NCI-H1105 treated with DMSO at 0.1 percent for 48 hours (cell line): ENCODE results near the gene HERPUD2.
"Not testable (repeated sequence)": the region's sequence is repeated elsewhere in the genome, so short reads cannot be mapped to it uniquely, and the experiment has no call there.

Experiments used
- DNase-seq: peaks from one replicate; lab custom pipeline; 2025; lab: John Stamatoyannopoulos, UW

HERPUD2 gene

GRCh38 chr7:35714407-35714806 is 19.5 kb upstream of the HERPUD2 start:
- no peak for DNase-seq

GRCh38 chr7:35712563-35713226 is 17.8 kb upstream of the HERPUD2 start:
- no peak for DNase-seq

GRCh38 chr7:35707422-35707821 is 12.5 kb upstream of the HERPUD2 start:
- no peak for DNase-seq

- no peak for DNase-seq
Observed at GRCh38 chr7:35705932-35706461, 11.1 kb upstream of the HERPUD2 start.

- DNase-seq: no peak
Observed at GRCh38 chr7:35704261-35704660, 9.3 kb upstream of the HERPUD2 start.

GRCh38 chr7:35702541-35702940 is 7.6 kb upstream of the HERPUD2 start:
- DNase-seq: no peak

GRCh38 chr7:35701287-35701900 is 6.5 kb upstream of the HERPUD2 start:
- DNase-seq: no peak

- no peak for DNase-seq
Observed at GRCh38 chr7:35700865-35701264, 5.9 kb upstream of the HERPUD2 start.

- DNase-seq: no peak
Observed at GRCh38 chr7:35700333-35700732, 5.4 kb upstream of the HERPUD2 start.

- DNase-seq: no peak
Observed at GRCh38 chr7:35699796-35700305, 4.9 kb upstream of the HERPUD2 start.

- DNase-seq: not testable (repeated sequence)
Observed at GRCh38 chr7:35698382-35698781, 3.4 kb upstream of the HERPUD2 start.

- no peak for DNase-seq
Observed at GRCh38 chr7:35697414-35698175, 2.7 kb upstream of the HERPUD2 start.

- no peak for DNase-seq
Observed at GRCh38 chr7:35695987-35696386, 1.1 kb upstream of the HERPUD2 start.

GRCh38 chr7:35695473-35695850 is 527 bp upstream of the HERPUD2 start:
- no peak for DNase-seq

- DNase-seq: no peak
Observed at GRCh38 chr7:35694161-35694783, 663 bp downstream of the HERPUD2 start.

- DNase-seq: no peak
Observed at GRCh38 chr7:35691827-35692307, 3.1 kb downstream of the HERPUD2 start.

- DNase-seq: no peak
Observed at GRCh38 chr7:35691366-35691765, 3.6 kb downstream of the HERPUD2 start.

- DNase-seq: not testable (repeated sequence)
Observed at GRCh38 chr7:35690614-35691013, 4.3 kb downstream of the HERPUD2 start.

GRCh38 chr7:35685781-35686180 is 9.2 kb downstream of the HERPUD2 start:
- no peak for DNase-seq

- no peak for DNase-seq
Observed at GRCh38 chr7:35681231-35682029, 13.5 kb downstream of the HERPUD2 start.

- no peak for DNase-seq
Observed at GRCh38 chr7:35680403-35681013, 14.4 kb downstream of the HERPUD2 start.
